DMS153 (cell line): ENCODE results near the gene IGFL2.
"Not testable (repeated sequence)": the region's sequence is repeated elsewhere in the genome, so short reads cannot be mapped to it uniquely, and the experiment has no call there.

Source experiments
- DNase-seq: peaks from one replicate; lab custom pipeline; 2025; lab: John Stamatoyannopoulos, UW

Gene IGFL2

GRCh38 chr19:46142294-46142693 lies 5.7 kb upstream of the IGFL2 start:
- no peak for DNase-seq

- no peak for DNase-seq
Observed at GRCh38 chr19:46144756-46145155, 3.3 kb upstream of the IGFL2 start.

GRCh38 chr19:46147166-46147740 lies 785 bp upstream of the IGFL2 start:
- DNase-seq = no peak

GRCh38 chr19:46150606-46151005 lies 2.6 kb downstream of the IGFL2 start:
- no peak for DNase-seq

GRCh38 chr19:46155237-46155636 lies 7.2 kb downstream of the IGFL2 start:
- DNase-seq = no peak

GRCh38 chr19:46159418-46160232 lies 11.6 kb downstream of the IGFL2 start:
- no peak for DNase-seq

GRCh38 chr19:46160233-46160775 lies 12.3 kb downstream of the IGFL2 start:
- DNase-seq = no peak

- not testable (repeated sequence) for DNase-seq
Observed at GRCh38 chr19:46161642-46162257, 13.7 kb downstream of the IGFL2 start.

- DNase-seq = no peak
Observed at GRCh38 chr19:46162731-46163130, 14.7 kb downstream of the IGFL2 start.

GRCh38 chr19:46173886-46174480 lies 25.9 kb downstream of the IGFL2 start:
- no peak for DNase-seq

- no peak for DNase-seq
Observed at GRCh38 chr19:46176116-46176860, 28.2 kb downstream of the IGFL2 start.

- DNase-seq = no peak
Observed at GRCh38 chr19:46179076-46179759, 31.2 kb downstream of the IGFL2 start.

- DNase-seq = no peak
Observed at GRCh38 chr19:46180701-46181387, 32.8 kb downstream of the IGFL2 start.

- no peak for DNase-seq
Observed at GRCh38 chr19:46181388-46181779, 33.3 kb downstream of the IGFL2 start.

- no peak for DNase-seq
Observed at GRCh38 chr19:46182476-46182875, 34.4 kb downstream of the IGFL2 start.

- not testable (repeated sequence) for DNase-seq
Observed at GRCh38 chr19:46184775-46185710, 37.0 kb downstream of the IGFL2 start.

GRCh38 chr19:46186101-46186716 lies 38.2 kb downstream of the IGFL2 start:
- DNase-seq = no peak

- DNase-seq = no peak
Observed at GRCh38 chr19:46186717-46187101, 38.7 kb downstream of the IGFL2 start.
